ENCODE data around the gene MIB1.
"Not testable (repeated sequence)": the region's sequence is repeated elsewhere in the genome, so short reads cannot be mapped to it uniquely, and the experiment has no call there.

The MIB1 gene

DNA sequence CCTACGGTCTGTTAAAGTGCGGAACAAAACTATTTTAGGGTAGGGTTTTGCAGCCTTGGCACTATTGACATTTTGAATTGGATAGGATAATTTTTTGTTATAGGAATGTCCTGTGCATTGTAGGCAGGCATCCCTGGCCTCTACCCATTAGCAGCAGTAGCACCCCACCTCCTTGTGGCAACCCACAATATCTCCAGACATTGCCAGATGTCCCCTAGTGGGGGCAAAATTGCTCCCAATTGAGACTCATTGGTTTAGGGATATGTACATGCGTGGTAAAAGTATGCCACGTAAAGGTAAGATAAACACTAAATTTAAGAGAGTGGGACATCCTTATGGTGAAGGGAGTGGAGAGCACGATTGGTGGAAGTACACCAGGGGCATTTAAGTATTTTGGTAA lies 4.6 kb downstream of the MIB1 start:
- no peak for DNase-seq

DNA sequence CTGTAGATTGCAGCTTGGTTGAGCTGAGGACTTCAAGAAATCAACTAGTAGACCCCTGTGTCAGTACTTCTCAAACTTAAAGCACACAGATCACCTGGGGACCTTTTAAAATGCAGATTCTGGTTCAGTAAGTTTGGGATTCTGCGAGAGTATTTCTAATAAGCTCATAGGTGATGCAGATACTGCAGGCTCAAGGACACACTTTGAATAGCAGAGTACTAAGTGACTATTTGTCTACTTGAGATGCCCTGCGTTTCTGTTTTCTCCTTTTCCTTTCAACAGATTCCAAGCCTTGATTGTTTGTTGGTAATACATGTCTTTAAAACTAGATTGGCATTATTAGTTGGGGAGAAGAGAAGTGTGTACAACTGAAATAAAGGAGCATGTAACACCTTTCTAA lies 6.7 kb downstream of the MIB1 start:
- DNase-seq: no peak

DNA sequence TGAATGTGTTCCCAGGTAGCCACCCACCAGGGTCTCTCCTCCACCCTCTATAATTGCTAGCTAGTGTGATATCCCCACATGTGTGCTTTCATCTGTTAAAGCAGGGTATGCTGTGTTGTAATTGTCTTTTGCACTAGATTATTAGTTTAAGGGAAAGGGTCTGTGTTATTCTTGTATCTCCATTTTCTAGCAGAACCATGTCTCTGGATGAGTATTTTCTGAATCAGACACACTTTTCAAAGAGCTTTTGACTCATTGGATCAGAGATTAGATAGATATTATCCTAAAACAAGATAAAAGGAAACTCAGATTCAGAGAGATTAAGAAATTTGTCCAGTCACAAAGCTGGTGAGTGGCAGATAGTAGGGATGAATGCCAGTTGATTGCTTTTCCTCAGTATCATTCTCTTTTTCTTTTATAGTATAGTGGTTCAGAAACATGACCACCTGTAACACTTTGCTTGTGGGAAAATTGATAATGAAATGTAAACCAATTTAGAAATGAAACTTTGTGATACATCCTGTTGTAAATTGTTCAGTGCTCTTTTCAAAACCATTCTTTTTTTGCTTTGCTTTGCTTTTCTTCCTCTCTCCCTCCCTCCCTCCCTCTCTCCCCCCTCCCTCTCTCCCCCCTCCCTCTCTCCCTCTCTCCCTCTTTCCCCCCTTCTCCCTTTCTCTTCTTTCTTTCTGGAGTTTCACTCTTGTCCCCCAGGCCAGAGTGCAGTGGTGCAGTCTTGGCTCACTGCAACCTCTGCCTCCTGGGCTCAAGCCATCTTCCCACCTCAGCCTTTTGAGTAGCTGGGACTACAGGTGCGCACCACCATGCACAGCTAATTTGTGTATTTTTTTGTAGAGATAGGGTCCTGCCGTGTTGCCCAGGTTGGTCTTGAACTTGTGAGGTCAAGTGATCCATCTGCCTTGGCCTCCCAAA lies 7.4 kb downstream of the MIB1 start:
- no peak for DNase-seq

DNA sequence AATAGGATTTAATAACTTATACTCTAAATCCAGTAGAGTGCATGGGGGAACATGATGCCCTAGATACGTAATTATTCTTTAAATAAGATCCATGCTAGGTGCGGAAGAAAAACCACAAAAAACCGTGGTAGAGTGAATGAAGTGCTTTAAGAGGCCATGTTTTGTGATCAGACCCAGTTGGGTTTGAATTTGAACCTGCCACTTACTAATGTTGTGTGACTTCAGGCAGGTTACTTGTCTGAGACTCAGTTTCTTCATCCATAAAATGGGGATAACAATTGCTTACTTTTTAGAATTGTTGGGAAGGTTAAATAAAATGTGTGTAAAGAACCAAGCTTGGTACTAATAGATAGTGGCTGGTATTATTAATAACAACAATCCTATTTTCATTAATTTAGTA lies 17.2 kb downstream of the MIB1 start:
- DNase-seq: no peak

DNA sequence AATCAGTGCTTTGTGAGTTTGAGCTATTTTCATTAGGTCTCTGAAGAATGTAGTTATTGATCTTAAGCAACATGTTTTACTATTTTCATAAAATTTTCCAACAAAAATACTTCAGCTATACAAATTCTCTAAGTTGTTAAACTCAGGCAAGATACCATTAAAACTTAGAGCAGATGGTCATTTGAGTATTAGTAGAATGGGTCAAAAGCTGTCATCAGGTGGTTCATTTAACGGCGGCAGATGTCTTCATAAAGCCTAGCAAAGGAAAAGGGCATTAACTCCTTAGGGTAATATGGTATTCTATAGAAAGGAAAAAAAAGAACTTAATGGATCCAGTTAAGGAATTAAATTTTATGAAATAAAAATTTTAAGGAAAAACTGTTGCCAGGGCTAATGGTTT lies 19.2 kb downstream of the MIB1 start:
- DNase-seq: no peak

DNA sequence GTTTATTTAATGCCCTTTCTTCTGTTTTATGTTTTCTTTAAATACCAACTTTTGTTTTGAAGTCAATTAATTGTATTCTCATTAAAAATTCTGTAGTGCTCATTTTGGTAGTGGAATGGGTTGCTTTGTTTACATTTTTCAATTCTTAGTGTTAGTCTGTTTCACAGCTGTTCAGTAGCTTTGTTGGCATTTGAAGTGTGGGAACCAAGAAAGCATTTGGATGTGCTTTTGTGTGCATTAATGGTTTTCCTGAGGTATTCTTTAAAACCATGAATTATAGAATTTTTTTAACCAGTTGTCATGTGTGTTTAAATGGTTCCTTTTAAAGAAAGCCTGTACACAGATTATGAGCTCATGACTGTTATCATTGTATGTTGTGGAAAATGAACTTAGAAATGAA lies 19.7 kb downstream of the MIB1 start:
- no peak for DNase-seq

DNA sequence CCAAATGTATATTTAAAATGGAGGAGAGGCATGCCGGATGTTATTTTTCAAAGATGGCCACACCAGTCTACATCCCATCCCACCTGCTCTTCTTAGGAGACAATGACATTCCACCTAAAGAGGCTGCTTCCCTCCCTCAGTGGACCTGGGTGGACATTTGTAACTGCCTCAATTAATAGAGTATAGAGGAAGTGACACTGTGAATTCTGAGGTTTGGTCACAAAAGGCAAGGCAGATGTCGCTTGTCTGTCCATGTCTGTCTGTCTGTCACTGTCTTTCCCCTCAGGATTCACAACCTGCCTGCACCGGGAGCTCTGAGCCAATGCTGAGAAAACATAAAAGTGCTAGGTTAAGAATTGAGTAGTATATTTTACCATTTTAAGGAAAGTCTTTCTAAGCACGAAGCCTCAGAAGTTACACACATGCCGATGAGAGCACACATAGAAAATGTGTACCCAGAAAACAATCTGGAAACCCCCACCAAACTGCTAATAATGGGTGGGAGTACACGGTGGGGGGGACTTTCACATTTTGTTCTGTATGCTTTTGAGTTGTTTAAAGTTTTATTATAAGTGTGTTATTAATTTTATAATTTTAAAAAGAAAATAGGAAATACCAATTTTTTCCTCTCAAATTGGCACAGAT lies 21.0 kb downstream of the MIB1 start:
- no peak for DNase-seq

DNA sequence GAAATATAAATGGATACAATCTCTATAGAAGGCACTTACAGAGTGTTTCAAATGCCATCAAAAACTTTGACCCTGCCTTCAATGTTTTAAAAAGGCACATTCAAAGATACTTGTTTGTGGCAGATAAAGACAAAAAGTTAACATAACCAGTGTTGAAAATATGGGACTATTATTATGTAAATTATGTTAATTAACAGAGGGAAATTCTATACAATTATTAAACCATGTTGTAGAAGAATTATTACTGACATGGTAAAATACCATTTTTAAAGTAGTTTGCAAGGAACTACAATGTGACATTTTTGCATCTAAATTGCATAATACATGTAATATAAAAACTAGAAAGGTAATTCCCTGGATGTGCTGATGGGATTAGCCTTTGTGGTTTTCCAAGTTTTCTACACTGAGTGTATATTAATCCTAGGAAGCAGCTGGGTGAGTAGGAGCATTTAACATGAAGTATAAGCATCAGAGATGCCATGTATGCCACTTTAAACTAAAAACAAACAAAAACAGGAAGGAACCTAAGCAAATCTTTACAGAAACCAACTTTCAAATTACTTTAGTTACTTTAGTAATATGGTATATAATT lies 21.7 kb downstream of the MIB1 start:
- DNase-seq: no peak

DNA sequence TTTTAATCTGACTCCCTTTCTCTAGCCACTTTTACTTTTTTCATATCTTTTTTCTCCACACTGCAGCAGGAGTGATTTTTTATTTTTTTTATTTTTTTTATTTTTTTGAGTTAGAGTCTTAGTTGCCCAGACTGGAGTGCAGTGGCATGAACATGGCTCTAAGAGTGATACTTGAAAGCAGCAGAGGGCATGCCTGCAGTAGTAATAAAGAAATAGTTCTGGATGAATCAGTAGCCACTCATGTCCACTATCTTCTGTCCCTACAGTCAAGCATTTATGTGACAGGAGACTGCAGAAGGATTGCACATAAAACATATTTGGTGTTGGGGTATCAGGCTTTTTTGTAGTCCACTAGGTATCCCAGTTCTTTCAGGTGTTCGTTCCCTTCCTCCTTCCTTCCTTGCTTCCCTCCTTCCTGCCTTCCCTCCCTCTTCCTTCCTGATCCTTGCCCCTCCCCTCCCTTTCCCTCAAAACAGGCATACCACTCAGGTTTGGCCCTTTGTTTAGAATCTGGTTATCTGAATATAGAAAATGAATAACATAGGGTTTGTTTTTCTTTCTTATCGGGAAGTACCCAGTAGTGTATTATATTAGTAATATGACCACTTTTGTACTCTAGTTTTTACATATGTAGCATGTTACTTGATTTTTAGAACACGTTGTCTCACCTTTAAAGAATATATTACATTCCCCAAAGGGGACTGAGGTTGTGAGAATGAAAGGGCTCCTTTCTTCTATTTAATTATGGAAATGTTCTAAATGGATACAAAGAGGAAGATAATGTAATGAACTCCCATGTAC lies 23.5 kb downstream of the MIB1 start:
- no peak for DNase-seq

DNA sequence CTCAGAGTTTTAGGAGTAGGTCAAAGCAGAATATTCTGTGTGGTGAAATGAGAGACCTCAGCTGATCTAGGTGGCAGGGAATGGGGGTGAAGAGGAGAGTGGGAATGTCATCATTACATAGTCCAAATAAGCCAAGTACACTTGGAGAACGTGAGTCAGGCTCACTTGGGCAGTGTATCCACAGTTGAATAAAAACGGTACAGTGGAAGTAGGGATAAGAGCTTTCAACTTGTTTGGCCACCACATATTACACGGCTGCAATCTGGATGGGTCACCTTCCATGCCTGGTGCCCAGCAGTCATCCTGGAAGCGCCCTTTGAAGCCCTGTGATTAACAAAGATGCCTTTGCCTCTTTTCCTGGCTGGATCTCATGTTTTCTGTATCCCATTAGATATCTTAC lies 28.6 kb downstream of the MIB1 start:
- DNase-seq: no peak

DNA sequence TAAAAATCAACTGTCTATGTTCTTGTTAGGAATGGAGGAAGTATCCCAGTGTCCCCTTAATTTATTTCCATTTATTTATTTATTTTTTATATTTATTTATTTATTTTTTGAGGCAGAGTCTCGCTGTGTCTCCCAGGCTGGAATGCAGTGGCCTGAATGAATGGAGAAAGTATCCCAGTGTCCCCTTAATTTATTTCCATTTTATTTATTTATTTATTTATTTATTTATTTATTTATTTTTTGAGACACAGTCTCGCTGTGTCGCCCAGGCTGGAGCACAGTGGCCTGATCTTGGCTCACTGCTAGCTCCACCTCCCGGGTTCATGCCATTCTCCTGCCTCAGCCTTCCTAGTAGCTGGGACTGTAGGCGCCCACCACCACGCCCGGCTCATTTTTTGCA lies 34.1 kb downstream of the MIB1 start:
- DNase-seq: no peak

DNA sequence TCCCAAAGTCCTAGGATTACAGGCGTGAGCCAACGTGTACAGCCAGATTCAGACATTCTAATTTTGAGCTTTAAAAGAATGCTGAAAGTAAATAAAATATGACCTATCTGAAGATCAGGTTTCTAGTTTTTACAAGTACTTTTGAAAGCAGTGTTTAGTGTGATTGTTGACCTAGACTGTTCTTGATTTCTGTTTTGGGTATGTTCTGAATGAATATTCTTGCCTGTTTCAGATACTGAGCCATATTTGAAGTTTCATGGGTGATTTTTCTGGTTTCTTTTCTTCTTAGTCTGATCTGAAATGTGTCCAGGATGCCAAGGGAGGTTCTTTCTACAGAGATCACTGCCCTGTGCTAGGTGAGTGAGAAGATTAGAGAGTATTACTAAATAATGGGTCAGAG lies 37.2 kb downstream of the MIB1 start:
- DNase-seq: no peak

DNA sequence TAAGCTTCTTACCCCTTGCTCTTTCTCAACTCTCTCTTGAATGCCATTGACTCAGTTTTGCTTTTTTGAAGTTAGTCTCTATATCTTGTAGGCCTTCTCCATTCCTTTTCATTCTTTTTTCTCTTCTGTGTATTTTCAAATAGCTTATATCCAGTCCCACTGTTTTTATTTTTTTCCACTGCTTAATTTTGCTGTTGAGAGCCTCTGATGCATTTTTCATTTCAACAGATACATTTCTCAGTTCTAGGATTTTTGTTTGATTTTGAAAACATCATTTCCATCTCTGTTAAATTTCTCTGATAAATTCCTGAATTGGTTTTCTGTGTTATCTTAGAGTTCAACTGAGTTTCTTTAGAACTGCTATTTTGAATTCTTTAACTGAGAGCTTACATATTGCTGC lies 45.9 kb downstream of the MIB1 start:
- no peak for DNase-seq

DNA sequence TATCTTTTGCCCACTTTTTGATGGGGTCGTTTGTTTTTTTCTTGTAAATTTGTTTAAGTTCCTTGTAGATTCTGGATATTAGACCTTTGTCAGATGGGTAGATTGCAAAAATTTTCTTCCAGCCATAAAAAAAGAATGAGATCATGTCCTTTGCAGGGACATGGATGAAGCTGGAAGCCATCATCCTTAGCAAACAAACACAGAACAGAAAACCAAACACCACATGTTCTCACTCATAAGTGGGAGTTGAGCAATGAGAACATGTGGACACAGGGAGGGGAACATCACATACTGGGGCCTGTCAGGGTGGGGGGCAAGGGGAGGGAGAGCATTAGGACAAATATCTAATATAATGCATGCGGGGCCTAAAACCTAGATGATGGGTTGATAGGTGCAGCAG lies 55.5 kb downstream of the MIB1 start:
- DNase-seq: not testable (repeated sequence)

DNA sequence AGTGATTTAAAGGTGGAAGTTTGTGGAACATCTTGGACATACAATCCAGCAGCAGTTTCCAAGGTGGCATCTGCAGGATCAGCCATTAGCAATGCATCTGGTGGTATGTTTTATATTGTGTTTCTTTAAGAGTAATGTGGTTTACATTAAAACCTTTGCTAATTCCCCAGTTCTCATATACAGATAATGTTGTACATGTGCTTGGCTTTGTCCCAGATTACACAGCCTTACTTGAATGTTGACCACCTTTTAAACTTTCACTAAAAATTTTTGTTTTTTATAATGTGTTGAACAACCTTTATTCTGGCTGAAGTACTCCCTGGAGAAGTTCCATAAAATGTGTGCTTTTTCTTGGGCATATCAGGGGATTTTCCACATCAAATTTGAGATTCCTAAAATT lies 57.5 kb downstream of the MIB1 start:
- no peak for DNase-seq

DNA sequence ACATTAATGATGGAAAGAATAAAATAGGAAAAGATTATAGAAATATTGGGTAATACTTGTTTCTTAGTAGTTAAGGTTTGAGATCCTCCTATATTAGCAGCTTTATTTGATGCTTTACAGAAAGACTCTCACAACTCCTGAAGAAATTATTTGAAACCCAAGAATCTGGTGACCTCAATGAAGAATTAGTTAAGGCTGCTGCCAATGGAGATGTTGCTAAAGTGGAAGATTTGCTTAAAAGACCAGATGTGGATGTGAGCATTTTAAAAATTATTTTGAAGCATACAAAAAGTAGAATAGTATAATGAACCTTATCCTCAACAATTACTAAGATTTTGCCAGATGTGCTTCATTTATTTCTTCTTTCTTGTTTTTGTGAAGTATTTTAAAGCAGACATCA lies 59.1 kb downstream of the MIB1 start:
- DNase-seq: no peak

DNA sequence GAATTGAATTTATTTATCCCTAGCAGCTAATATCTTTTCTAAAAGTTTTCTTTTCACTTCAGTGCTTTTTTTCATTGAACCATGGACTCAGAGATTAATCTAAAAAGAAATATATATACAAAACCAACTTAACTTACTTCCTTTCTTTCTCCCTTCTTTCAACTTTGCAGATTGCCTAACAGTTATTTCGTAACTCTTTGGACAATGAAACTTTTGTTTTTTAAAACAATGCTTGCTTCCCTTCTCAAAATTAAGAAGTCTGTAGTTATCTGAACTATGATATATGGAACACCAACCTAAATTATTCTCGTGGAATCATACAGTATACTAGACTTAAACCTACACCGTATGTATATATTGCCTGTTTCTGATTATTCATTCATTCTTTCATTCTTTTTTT lies 62.9 kb downstream of the MIB1 start:
- DNase-seq: no peak

DNA sequence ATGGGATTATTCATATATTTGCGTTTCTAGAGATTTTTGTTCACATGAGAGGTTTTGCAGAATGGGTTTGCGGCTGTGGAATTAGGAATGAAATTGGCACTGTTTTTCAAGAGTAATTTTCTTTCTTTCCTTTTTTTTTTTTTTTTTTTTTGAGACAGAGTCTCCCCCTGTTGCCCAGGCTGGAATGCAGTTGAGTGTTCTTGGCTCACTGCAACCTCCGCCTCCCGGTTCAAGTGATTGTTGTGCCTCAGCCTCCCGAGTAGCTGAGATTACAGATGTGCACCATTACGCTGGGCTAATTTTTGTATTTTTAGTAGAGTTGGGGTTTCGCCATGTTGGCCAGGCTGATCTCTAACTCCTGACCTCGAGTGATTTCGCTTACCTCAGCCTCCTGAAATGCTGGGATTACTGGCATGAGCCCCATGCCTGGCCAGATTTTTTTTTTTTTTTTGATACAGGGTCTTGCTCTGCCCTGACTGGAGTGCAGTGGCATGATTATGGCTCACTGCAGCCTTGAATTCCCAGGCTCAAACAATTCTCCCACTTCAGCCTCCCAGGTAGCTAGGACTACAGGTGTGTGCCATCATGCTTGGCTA lies 65.3 kb downstream of the MIB1 start:
- no peak for DNase-seq

DNA sequence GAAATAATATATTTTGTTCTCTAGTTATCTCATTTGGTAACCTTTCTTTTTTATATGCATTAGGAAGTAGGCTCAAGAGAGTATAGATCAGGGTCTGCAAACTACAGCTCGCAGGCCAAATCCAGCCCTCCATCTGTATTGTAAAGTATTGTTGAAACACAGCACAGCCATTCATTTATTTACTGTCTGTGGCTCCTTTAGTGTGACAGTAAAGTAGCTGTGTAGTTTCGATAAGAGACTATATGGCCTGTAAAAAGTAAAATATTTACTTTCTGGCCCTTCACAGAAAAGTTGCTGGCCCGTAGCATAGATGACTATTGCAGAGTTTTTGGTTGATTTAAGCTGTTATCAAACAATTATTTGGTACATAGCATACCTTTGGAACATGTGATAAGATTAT lies 67.6 kb downstream of the MIB1 start:
- DNase-seq: no peak

DNA sequence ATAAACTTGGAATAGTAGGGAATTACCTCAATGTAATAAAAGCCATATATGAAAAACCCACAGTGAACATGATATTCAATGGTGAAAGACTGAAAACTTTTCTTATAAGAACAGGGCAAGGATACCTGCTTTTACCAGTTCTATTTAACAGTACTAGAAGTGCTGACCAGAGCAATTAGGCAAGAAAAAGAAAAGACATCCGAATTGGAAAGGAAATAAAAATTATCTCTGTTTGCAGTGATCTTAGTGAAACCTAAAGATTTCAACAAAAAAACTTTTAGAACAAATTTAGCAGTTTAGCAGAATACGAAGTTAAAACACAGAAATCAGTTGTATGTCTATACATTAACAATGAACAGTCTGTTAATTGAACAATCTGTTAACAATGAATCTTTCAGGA lies 69.1 kb downstream of the MIB1 start:
- no peak for DNase-seq

DNA sequence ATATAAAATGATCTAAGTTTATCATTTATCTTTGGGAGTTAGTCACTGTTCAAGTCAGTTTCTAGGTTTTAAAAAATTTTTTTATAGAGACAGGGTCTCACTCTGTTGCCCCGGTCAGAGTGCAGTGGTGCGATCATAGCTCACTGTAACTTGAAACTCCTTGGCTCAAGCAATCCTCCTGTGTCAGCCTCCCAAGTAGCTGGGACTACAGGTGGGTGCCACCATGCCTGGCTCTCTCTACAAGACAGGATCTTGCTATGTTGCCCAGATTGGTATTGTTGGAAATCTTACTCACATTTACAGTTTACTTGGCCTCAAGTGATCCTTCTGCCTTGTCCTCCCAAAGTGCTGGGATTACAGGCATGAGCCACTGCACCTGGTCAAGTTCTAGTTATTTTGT lies 74.5 kb downstream of the MIB1 start:
- no peak for DNase-seq

DNA sequence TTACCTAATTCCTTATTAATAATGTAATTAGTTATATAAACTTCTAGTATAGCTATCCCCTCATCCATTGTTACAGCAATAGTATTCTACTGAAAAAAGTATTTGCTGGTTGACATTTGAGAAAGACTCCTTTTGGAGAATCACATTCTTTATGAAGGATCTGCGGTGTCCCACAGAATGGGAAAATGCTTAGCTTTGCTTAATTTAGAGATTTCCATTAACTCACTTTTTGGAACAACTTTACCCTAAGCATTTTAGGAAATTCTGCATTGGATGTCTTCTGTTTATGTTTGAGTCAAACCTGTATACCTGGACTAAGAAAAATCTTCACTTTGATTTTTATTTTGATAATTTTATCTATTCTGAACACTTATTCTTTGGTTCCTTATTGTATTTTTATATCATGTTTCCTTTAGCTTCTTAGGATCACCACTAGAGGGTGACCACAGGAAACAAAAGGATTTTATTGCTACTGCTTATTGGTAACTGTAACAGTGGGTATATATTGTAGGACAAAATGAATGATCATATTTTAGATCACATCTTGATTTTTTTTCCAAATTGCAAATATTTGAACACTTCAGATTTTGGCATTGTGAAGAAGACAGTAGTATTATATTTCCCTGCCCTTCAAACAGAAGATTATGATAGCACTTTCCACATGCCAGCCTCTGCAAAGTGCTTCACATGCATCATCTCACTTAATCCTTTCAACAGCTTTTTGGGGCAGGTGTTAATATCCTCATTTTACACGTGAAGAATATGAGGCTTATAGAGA lies 79.6 kb downstream of the MIB1 start:
- no peak for DNase-seq
